COLO829 (cell line): ENCODE results near the gene SEH1L.
"Not testable (repeated sequence)": the region's sequence is repeated elsewhere in the genome, so short reads cannot be mapped to it uniquely, and the experiment has no call there.

Experiments
- DNase-seq: peaks from one replicate; pipeline ENCODE4 v3.0.0; 2012; ENCODE audit warnings: low spot score

SEH1L gene

GRCh38 chr18:12995952-12996477 is 48.2 kb downstream of the SEH1L start:
- no peak for DNase-seq

DNA sequence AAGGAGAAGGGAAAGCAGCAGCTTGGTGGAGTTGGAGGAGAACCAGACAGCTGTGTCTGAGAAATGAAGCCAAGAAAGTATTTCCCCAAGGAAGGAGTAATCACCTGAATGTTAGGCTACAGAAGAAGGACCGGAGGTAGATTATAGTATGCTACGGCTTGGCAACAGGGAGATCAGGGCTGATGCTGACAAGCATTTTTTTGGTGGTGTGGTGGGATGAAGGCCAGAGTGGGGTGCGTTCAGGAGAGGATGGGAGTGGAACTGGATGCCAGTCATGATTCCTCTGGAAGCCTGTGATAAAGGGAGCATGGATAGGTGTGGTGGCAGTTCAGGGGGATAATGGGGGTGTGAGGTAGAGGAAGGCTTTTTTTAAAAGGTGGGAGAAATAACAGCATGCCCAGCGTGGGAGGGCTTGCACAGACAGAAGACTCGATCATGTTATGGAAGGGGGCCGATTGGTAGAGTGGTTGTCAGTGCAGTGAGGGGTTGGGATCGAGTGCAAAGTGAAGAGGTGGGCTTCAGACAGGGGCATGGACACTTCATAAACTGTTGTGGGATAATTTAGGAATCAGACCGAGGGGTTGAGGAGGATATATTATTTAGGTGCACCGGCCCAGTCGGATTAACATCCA is 49.0 kb downstream of the SEH1L start:
- DNase-seq = no peak

GRCh38 chr18:12997330-12997729 is 49.5 kb downstream of the SEH1L start:
- not testable (repeated sequence) for DNase-seq

DNA sequence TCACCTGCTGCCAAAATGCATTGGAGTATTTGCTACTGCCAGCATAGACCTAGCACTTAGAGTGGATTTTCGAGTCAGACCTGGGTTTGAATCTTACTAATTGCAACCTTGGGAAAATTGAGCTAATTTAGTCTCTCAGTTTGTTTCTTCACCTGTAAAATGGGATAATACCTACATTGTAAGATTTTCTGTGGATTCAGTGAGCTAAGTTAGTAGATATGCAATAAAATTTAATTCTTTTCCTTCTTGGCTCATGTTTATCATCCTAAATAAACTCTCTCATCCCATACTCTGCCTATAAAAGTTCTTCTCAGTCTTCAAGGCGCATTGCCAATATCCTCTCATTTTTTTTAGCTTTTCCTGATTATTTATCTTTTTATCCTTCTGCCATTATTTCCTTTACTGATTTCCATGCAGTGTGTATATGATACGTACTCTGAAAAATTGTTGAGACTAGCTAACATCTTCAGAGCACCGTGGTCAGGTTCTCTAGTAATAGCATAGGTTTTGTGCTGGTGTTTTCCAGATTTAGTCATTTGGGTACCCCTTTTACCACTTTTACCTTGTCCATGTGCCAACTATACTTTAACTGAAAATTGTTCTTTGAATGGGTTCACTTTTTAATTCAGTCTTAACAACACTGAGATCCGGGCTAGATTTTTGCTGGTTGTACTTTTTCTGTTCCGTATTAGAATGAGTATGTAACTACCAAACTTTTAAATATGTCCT is 50.7 kb downstream of the SEH1L start:
- DNase-seq = no peak

GRCh38 chr18:13003466-13003896 is 55.7 kb downstream of the SEH1L start:
- DNase-seq = no peak

- DNase-seq = no peak
These were observed 56.6 kb downstream of the SEH1L start for GRCh38 chr18:13004396-13004795.

GRCh38 chr18:13005289-13005688 is 57.5 kb downstream of the SEH1L start:
- no peak for DNase-seq

DNA sequence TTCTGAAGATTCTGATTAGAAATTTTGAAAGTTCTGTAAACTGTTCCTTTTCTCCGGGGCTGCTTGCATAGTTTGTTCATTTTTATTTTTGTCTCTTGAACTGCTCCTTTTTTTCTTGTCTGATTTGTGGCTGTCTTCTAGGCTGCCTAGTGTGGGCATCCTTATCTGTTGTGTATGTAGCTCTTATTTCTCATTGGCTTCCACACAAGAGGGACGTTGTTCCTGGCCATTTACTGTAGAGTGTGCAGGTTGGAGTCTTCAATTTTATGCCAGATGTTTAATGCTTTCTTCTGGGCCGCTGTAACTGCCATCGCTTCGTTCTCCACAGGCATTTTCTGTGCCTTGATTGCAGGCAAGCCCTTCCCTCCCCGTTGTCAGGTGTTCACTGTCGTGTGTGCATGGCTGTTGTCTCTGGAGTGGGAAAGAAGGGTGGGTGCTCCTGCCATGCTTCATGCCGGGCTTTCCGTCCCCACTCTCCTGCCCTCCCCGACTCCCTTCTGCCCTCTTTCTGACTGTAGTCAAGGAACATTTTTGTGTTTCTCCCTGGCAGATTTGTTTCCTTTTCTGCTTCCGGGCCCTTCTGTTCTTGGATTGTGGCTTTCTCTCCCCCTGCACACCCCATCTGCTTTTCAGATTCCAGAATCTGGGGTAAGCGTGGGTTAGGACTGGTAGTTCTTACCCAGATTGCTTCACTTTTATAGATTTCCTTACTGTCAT is 58.9 kb downstream of the SEH1L start:
- DNase-seq = no peak

DNA sequence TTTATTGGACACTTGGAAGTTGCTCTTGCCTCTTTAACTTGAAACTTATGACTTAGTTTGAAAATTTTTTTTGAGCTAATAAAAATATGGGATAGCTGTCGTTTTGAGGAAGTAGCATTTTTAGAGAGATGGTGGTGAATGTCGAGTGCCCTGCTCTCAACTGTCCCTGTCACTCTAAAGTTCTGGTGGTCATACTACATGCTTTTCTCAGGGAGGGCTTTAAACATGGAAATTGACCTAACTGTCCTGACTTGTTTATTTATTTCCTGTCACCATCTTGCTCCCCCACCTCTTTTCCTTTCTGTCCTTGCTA is 59.4 kb downstream of the SEH1L start:
- no peak for DNase-seq

- DNase-seq = no peak
These were observed 63.9 kb downstream of the SEH1L start for GRCh38 chr18:13011719-13012118.

GRCh38 chr18:13014232-13014631 is 66.4 kb downstream of the SEH1L start:
- no peak for DNase-seq

DNA sequence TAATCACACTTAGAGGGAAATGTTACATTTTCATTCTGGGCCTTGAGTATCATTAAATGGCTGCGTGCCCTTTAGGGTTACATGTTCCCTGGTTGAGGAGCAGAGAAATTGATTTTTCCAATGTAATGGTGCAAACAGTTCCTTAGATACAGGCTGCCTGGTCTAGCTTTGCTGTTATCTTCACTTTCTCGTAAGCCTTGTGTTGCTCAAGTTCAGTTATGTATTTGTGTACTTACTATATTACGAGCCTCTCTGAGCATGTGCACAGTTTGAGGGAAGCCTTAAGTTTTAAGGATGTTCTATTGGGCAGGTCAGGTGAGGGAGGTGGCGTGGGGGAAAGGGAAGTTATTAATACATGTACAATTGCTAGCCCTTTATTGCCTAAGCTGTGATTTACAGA is 67.0 kb downstream of the SEH1L start:
- DNase-seq = no peak

DNA sequence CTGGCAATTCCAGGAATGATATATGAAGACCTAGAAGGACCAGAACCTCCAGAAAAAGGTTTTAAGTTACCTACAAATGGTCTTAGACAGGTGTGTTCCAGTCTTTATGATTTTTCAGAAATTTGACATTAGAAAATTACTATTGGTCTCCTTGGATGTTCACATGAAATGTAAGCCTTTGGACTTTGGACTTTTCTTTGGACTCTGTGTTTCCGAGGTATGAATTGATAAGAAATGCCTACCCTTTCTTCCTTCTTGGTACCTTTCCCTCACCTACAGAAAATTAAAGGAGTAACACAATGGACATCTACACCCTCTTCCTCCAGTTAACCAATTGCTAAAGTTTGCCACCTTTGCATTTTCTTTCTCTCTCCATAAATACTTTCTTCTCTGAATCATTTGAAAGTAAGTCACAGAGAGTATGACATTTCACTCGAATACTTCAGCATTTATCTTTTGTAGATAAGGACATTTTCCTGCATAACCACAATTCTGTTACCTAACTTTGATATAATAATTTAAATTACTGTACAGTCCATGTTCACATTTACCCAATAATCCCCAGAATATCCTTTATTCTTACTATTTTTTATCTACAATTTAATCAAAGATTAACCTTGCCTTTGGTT is 69.5 kb downstream of the SEH1L start:
- DNase-seq = no peak

- DNase-seq = no peak
These were observed 70.6 kb downstream of the SEH1L start for GRCh38 chr18:13018374-13018773.

GRCh38 chr18:13019301-13019700 is 71.5 kb downstream of the SEH1L start:
- DNase-seq = no peak

DNA sequence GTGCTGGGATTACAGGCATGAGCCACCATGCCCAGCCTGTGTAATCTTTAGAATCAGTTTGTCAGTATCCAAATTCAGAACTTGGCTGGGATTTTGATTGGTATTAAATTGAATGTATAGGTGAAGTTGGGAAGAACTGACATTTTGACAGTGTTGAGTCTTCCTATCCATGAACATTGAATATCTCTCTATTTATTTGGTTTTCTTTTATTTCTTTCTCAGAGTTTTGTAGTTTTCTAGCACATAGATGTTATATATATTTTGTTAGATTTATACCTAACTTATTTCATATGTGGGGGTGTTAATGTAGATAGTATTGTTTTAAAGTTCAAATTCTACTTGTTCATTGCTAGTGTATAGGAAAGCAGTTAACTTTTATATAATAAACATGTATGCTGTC is 74.8 kb downstream of the SEH1L start:
- no peak for DNase-seq

DNA sequence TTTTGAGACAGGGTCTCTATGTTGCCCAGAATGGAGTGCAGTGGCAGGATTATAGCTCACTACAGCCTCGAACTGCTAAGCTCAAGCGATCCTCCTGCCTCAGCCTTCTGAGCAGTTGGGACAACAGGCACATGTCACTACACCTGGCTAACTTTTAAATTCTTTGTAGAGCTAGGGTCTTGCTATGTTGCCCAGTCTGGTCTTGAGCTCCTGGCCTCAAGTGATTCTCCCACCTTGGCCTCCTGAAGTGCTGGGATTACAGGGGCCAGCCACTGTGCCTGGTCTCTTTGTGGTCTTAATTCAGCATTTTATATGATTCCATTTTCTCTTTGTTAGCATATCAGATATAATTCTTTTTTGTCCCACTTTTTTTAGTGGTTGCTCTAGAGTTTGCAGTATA is 77.4 kb downstream of the SEH1L start:
- no peak for DNase-seq

- peak; percentile 28 for DNase-seq
These were observed 78.9 kb downstream of the SEH1L start for GRCh38 chr18:13026583-13027270.

DNA sequence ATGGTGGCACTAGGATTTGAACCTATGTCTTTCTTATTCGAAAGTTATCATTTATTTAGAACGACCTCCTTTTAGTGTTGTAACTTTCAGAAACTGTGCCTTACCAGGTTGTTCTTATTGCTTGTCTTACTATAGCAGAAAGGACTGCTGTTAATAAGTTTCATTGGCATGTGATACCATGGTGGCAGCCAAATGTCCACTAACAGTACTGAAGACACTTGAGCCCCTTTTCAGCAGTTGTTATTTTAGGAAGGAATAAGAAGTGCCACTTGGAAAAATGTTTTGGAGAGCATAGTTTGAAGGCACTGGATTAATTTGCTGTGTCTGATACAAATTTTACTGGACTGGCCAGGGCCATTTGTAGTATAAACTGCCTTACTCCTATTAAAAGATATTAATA is 81.1 kb downstream of the SEH1L start:
- DNase-seq = no peak

DNA sequence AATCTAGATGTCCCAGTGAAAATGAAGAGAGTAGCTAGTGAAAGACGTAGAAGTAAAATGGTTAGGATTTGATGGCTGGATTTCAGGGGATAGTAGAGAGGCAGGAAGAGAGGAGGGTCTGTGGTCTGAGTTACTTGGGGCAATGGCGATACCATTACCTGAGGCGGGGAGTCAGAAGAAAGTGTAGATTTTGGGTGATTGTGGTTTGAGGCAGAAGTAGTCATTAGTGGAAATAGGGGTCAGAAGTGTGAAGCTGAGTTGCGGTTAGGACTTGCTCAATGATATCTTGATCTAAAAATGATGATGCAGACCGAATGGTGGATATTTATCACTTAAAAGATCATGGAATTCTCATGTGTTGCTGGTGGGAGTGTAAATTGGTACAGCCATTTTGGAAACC is 84.4 kb downstream of the SEH1L start:
- no peak for DNase-seq

- no peak for DNase-seq
These were observed 87.6 kb downstream of the SEH1L start for GRCh38 chr18:13035249-13035914.
